GM18517 (cell line): Measurements from ENCODE around the gene PRICKLE1.

Experiments used
- ATAC-seq: cut with Tn5 transposase; IDR thresholded peaks from one replicate; pipeline ENCODE4 v1.9.1; 2021; ENCODE audit warnings: mild to moderate bottlenecking, moderate library complexity; ENCODE audit not compliant: unreplicated experiment

The PRICKLE1 gene

DNA sequence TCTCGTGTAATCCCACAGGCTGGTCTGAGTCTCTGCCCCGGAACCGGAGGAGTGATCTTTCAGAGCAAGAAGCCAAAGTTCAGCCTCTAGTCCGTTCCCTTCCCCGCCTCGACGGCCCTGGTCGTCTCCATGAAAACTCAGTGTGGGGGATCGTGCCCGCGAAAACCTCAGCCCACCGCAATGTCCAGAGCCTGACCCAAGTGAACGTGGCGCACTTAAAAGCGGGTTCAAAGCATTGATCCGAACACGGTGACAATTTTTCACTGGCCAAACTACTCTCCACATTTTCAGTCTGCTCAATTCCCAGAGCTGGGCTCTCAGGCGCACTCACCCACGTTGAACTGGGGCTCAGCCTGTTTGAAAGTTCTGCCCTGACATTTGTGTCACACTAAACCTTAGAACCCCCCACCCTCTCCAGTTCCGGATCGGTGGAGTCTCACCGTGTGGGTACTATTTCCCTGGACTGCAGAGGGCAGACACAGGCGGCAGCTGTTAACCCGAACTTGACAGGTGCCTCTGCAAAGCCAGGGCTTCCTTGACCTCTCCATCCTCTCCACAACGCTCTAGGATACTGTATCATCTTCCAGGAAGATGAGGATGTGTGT, 886 bp upstream of the PRICKLE1 start:
- no peak for ATAC-seq

DNA sequence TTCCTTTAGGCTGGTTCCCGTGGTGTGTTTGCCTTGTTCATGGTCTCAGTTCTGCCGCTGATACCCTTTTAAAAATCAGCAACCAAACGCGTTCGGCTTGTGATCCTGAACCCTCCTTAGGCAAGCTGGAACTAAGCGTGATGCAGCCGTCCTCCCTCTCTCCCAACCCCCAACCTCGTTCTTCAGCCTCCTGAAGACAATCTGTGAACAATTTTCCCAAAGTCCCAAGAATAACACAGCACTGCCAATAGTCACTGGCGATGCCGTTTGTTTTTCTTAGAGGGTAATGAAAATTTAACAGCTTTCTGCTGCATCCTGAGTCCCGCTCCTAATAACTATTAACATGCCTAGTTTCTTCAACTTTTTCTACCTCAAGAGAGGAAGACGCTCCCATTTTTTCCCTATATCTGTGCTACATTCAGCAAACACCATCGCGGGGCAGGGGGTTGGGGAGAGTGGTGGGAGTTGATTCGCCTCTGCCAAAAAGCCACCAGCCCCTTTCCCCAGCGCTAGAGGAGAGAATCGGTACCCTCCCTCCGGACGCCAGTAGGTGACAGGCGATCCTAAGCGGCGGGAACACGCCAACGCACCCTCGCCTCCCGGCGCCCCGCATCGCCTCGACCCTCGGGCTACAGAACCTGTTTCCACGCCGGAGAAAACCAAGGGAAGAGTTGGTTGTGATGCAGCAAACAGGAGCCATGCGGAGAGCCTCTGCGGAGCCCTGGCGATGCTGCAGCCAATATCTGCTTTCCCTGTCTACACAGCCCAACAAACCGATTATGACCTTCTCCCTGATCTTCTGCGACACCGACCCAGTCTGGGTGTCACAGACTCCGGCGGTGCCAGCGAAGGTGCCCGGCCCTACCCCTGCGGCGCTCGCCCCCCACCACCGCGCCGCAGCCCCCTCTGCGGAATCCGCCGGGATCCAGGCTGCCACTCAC, 752 bp downstream of the PRICKLE1 start:
- peak; percentile 35 for ATAC-seq

DNA sequence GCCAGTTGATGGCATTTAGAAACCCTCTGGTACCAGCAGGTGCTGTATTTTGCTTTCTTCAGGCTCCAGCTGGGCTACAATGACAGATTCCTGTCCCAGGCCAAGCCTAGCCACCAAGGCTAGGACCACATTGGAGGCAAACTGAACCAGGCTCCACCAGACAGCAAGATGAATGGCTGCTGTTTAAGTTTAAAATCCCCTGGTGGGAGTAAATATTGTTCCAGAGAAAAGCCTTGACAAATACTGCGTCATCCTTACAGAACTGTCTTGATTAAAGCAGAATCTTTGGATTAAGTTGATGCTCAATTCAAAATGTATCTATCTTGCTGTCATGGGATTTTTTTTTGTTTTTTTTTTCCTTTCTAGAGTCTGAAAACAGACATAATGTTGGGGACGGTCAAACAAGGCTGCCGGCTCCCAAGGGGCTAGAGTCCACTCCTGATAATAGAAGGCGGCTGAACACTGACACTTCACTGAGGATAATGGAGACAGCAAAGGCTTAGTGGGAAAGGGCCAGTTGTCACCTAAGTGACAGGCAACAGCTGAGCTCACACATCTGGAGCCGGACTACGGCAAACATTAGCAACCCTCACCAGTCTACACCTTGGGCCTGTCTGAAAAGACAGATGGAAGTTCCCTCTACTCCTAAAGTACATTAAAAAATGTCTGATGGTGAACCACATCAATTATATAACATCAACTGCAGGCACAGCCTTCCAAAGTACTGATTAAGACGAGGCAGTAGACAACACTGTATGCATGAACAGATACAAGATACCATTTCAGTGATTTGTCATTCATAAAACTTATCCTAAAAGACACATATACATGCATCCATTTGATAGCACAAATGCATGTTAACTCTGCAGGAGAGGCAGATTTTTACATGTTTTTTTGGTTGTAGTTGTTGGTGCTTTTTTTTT, 1.7 kb downstream of the PRICKLE1 start:
- no peak for ATAC-seq

DNA sequence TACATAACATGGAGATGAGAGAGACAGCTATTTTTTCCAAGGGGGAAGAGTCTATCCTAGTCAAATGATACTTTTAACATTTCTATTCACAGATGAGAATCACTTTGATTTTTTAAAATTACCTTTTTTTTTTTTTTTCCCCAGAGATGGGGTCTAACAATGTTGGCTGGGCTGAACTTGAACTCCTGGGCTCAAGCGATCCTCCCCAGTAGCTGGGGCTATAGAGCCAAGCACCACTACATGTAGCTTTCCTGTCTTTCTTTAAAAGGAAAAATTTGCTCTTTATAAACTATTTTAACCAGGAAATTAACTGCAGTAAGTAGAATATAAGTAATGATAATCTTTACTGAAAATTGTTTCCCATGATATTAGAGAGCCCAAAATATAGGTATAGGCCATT, 3.3 kb downstream of the PRICKLE1 start:
- no peak for ATAC-seq

DNA sequence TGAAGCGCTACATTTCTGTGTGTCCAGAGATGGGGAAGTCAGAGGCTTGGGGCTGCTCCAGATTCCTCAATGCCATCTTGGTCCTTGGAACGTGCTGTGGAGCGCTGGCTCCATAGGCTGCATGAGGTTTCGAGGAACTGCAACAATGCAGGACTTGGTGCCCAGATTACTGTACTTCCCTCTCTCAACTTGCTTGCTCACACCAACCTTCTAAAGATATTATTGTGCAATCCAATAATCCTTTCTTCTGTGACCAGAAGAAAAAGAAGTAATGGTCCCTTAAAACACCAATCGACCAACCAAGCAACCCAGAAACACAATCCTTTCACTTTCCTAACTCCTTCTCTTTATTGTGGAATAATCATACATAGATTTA, 3.7 kb downstream of the PRICKLE1 start:
- no peak for ATAC-seq

DNA sequence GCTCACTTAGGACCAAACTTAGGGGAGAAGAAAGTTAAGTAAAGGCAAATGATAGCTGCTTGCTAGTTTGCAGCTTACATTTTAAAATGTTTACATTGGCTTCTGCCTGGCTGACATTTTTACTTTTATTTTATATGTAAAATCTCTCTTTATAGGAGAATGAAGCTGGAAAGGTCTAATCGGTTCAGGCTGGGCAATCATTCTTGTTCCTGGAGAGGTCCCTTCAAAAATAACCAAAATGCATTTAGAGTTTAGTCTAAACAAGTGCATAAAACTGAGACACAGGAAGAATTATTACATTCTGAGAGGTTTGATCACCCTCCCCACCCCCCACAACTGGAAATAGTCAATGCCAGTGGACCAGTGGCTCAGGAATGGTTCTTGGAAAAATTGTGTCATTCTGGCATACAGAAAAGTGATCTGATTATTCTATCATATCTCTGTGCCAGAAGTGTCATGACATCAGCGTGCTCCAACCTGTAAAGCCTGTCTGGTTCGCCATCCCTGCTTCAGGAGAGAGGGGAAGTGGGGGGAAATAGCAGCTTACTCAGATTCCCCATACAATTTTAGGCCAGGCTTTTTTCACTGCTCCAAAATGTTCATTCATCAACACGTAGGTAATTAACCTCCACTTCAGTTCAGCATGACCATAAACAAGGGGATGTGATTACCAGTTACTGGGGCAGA, 4.2 kb downstream of the PRICKLE1 start:
- ATAC-seq, result no peak

DNA sequence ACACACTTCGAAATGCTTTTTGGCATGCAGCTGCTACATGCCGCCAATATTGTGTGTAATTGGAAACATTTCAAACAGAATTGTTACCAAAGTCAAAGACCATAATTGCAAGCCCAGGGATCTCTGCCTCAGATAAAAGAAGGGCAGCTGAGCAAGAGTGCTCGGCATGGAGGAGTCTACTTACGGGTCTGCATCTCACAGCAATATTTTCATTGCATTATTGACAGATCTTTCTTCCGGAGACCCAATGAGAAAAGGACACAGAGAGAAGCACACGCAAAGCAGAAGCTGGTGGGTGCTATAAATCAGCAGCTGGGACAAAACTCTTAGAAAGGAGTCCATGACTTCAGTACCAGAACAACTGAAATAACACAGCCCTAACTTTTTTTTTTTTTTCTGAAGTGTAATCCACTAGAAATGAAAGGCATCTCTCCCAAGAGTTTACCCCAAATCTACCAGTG, 4.9 kb downstream of the PRICKLE1 start:
- no peak for ATAC-seq

DNA sequence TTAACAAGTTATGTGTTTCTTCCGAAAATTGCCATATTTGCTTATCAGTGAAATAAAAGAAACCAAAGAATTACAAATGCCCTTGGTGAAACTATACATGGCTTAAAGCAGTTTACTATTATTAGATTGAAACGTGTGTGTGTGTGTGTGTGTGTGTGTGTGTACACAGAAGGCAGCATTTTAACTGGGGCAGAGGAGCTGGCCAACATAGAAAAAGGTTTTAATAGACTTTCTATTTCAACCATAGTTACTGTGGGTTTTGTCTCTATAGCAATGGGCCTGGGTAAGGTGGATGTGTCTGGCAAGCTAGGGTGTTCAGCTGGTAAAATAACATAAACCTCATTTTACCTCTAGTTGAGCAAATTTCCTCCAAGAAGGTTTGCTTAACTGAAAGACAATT, 6.5 kb downstream of the PRICKLE1 start:
- ATAC-seq, result no peak

DNA sequence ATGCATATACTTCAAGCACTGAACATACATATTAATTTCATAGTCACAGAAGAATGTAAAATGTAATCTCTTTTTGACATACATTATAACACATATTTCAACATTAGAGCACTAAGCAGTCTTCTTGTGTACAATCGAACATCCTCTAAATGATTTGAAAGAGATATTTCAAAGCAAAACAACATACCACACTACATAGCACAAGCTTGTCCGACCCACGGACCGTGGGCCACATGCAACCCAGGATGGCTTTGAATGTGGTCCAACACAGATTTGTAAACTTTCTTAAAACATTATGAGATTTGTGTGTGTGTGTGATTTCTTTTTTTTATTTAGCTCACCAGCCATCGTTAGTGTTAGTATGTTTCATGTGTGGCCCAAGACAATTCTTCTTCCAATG, 7.0 kb downstream of the PRICKLE1 start:
- ATAC-seq, result no peak

DNA sequence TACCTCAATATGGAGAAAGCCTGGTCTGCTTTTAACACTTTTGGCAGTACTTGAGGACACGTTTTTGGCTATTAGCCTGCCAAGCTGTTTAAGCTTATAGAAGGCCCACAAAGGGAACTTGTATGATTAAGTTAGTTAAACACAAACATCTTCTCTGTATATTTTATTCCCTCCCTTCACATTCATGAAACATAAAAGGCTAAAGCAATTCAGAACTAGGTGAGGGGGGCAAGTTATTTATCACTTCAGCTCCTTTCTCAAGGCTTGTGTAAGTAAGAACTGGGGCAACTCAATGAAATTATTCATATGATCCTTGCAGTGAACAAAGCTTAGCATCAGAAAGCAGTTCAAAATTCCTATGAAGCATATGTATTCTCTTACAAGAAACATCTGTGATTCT, 7.5 kb downstream of the PRICKLE1 start:
- no peak for ATAC-seq

DNA sequence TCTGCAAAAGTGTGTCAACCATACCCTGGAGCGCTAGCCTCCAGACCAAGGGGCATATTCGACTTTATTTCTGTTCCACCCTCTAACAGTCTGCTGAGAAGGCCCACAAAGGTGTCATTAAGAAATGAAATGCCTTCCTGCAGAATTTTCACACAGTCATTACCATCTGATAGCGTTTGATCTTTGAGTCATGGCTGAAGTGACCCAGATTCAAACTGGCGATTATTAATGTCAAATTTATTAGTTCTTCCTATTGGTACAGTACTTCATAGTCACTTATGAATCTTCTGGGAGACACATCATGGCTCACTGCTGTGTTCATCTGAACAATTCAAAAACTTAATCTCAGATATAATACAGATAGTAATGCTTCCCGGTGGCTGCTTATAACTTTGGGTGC, 13.2 kb downstream of the PRICKLE1 start:
- ATAC-seq, result no peak

DNA sequence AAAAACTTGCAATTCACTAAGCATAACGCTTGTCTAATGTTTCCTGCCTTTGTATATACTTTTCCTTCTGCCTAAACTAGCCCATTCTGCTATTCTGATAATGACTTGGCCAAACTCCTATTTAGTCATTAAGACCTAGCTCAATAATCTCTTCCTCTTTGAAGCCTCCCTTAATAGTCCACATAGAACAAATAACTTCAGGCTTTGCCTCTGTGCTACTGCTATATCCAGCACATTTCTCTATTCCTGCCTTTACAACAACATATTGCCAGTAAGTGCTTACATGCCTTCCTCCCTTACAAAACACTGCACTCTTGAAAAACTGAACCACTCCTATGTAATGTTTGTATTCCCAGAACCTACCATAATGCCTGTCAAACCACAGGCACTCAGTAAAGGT, 13.8 kb downstream of the PRICKLE1 start:
- ATAC-seq, result no peak

DNA sequence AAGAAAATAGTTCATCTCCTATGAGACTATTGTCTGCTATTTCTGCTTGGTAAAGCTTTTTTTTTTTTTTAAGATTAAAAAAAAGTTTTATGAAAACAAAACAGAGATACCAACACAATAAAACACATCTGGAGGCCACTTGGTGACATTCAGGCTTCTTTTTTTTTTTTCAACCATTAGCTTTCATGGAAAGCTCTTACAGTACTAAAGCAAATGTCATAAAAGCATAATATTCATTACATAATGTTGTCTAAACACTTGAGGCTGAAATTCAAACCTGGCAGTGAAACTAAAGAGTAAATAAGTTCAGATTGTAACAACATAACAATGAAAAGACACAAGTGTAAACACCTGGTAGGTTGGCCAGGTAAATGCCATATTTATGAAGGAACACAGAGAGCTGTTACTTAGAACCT, 14.7 kb downstream of the PRICKLE1 start:
- no peak for ATAC-seq

DNA sequence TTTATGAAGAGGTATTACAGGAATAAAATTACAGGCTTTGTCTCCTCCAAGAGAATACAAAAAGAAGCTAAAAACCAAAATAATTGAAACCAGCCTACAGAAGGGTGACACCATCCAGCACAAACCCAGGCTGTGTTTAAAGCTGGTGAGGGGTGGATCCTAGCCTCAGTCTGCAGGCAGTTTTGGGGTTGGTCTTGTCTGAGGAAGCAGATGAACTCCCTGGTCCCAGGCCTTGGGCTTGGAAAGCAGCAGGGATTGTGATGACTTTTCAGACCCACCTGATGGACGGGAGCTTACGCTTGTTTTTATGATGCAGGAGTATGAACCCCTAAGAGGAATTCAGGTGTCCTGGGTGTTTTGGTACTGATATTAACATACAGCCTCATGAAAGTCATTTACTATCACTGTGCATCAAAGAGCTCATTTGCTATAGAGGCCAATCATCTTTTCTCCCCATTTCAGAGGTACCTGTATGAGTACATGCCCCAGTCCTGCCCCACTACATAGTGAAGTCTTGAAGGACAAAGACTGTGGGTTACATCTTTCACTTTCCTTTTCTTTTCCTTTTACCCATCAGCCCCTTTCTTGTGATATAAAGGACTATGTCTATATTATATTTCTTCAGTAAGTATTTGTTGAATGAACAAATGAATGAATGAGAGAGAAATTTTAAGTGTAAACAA, 18.1 kb downstream of the PRICKLE1 start:
- no peak for ATAC-seq

DNA sequence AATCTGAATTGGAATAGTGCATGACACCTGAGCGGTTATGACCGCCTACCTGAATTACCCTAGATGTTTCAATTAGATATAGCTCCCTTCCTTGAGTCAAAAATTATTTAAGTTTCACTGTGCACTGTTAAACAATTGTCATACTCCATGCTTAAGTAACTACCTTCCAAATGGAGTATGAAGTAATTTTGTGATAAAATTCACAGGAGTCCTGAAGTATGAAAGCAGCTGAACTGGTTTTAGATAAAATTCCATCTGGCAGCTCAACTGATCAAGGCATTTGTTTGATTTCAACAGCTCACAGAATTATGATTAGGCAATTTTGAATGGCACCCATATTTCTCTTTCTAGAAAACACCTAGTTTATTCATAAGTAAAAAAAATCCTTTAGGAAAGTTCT, 19.5 kb downstream of the PRICKLE1 start:
- no peak for ATAC-seq

DNA sequence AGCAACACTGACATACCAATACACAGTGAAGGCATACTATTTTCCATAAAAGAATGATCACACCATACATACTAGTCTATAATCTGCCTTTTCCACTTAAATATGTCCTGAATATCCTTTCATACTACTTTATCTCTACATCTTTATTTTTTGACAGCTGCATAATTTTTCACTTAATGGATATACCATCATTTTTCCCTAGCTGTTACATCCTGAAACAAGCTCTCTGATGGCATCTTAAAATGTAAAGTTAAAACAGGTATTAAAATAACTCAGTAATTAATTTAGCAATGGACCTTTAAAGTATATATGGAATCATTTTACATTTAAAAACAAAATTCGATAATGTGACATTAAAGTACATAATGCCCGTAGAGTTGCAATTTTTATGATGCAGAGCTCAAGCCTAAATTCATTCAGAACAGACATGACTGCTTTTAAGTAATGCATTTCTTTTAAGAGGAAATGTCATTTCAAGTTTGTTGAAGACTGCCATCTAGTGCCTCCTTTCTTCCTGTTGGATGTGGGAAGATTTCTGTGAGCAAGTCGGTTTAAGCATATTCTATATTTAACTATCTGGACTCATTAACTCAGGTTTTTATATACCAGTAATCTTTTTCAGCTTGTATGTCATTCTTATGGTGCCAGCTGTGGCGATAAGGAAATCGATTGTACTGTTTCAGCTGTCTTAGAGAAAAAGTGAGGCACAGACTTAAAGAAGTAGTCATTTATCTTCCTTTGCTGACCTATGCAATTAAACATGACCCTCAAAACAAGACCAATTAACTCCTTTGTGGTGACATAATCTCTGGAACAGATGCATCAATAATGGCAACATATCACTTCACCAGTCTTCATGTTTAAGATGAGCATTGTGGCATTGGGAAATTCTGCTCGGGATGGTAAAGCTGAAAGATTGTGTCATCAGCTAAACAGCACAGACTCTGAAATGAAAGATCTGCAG, 20.3 kb downstream of the PRICKLE1 start:
- ATAC-seq, result peak; percentile 75

DNA sequence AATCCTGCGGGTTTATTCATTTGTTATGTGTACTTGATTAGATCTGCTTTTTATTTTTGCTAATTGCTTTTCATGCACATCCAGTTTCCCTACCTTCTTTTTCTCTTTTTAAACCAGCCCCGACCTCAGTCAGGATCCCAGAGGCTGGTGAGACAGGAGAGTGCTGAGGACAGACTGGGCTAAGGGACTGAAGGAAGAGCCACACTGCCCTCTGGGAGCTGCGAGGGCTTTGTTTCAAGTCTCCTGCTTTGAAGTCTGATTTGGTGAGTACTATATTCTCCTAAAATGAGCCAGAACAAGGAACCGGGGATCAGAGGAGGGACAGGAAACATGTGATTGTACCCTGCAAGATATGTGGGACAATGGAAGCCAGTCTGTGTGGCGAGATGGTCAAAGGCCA, 23.9 kb downstream of the PRICKLE1 start:
- no peak for ATAC-seq

DNA sequence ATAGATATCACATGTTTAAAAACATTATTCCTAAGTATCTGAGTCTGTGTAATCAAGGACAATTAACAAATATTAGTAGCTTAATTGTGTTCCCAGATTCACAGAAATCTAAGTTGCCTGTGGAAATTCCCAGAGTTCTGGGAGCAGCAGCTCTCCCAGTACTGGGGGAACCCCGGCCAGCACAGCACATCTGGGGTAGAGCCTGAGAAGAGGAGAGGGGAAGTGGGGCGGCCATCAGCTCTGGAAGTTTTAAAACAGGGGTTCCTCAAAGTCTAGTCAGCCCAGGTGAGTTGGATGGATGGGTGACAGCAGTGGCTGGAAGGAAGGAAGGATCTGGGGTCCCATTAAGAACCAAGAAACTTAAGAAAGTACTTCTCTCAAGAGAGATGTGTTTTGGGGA, 24.6 kb downstream of the PRICKLE1 start:
- no peak for ATAC-seq

DNA sequence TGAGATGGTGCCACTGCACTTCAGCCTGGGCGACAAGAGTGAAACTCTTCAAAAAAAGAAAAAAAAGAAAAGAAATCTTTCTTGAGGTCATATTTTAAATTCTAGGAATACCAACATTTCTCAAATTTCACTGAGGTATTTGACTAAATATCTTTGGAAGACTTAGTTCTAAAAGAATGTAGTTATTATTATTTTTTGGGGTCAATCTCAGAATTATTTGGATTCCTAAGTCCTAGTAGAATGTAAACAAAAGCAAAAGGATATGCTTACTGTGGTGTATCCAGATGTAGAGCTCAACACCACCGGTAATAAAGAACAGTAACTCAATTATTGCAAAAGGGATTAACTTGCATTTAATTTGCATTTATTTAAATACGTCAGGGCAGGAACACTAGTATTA, 25.0 kb downstream of the PRICKLE1 start:
- no peak for ATAC-seq
